GM19193 (cell line): ENCODE data around the gene SETD1B.

Experiments
- POLR2A ChIP-seq: IDR thresholded peaks from 4 replicates; pipeline ENCODE4 v1.6.1; 2011; ENCODE audit not compliant: insufficient read depth, insufficient read length; ENCODE audit errors: extremely low read depth

Gene SETD1B

GRCh38 chr12:121776190-121777098, 27.4 kb upstream of the SETD1B start:
- TF ChIP-seq POLR2A: no peak

GRCh38 chr12:121778567-121779421, 25.0 kb upstream of the SETD1B start:
- TF ChIP-seq POLR2A: no peak

- TF ChIP-seq POLR2A: no peak
Observed at GRCh38 chr12:121779422-121779895, 24.4 kb upstream of the SETD1B start.

GRCh38 chr12:121780429-121780828, 23.4 kb upstream of the SETD1B start:
- no peak for TF ChIP-seq POLR2A

- TF ChIP-seq POLR2A: no peak
Observed at GRCh38 chr12:121781484-121781997, 22.3 kb upstream of the SETD1B start.

GRCh38 chr12:121781998-121782979, 21.5 kb upstream of the SETD1B start:
- TF ChIP-seq POLR2A: peak; percentile 50

- TF ChIP-seq POLR2A: no peak
Observed at GRCh38 chr12:121783766-121784165, 20.0 kb upstream of the SETD1B start.

GRCh38 chr12:121784460-121784859, 19.3 kb upstream of the SETD1B start:
- TF ChIP-seq POLR2A: no peak

- no peak for TF ChIP-seq POLR2A
Observed at GRCh38 chr12:121786440-121786825, 17.4 kb upstream of the SETD1B start.

GRCh38 chr12:121787063-121788025, 16.5 kb upstream of the SETD1B start:
- TF ChIP-seq POLR2A: no peak

GRCh38 chr12:121788176-121788818, 15.5 kb upstream of the SETD1B start:
- TF ChIP-seq POLR2A: no peak

- TF ChIP-seq POLR2A: peak; percentile 7
Observed at GRCh38 chr12:121789233-121789781, 14.5 kb upstream of the SETD1B start.
